ENCODE measurements around the gene SLBP.

SLBP gene

GRCh38 chr4:1746919-1747602, 34.9 kb upstream of the SLBP start:
- Histone ChIP-seq H3K36me3 (ENCODE audit: low read length) (no peaks in the 10 kb centered on the region), H3K4me2 (ENCODE audit: low read depth, low read length, poor library complexity, severe bottlenecking) (no peak overlapping the region), H3K27me3 (ENCODE audit: low read length) (no peaks in the 10 kb centered on the region), H4K20me1 (ENCODE audit: low read depth, low read length) (no peaks in the 10 kb centered on the region), H3K27ac (ENCODE audit: low read depth, low read length) (no peak overlapping the region), H3K9me2 (replicated peaks; ENCODE audit: insufficient read depth, low read length) (no peaks in the 10 kb centered on the region), H3F3A (ENCODE audit: insufficient read depth) (peaks cover 12% of the 10 kb centered on the region), H3K9me3 (ENCODE audit: insufficient read depth, low read length) (no peaks in the 10 kb centered on the region), H3K79me2 (ENCODE audit: insufficient read depth, low read length) (no peaks in the 10 kb centered on the region), H3K9ac (ENCODE audit: low read length) (no peak overlapping the region), H3K4me3 (ENCODE audit: insufficient read depth, low read length, poor library complexity, severe bottlenecking) (no peak overlapping the region), H2AFZ (ENCODE audit: low read depth, low read length, severe bottlenecking) (no peak overlapping the region)
- TF ChIP-seq, protein P1, sequence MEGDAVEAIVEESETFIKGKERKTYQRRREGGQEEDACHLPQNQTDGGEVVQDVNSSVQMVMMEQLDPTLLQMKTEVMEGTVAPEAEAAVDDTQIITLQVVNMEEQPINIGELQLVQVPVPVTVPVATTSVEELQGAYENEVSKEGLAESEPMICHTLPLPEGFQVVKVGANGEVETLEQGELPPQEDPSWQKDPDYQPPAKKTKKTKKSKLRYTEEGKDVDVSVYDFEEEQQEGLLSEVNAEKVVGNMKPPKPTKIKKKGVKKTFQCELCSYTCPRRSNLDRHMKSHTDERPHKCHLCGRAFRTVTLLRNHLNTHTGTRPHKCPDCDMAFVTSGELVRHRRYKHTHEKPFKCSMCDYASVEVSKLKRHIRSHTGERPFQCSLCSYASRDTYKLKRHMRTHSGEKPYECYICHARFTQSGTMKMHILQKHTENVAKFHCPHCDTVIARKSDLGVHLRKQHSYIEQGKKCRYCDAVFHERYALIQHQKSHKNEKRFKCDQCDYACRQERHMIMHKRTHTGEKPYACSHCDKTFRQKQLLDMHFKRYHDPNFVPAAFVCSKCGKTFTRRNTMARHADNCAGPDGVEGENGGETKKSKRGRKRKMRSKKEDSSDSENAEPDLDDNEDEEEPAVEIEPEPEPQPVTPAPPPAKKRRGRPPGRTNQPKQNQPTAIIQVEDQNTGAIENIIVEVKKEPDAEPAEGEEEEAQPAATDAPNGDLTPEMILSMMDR (IDR thresholded peaks at IDR 0.05; ENCODE audit: insufficient read depth, low read length, poor library complexity, severe bottlenecking) = no peak
- no peak for TF ChIP-seq EZH2phosphoT487 (conservative IDR thresholded peaks at IDR 0.05; ENCODE audit: low read length)

- Histone ChIP-seq H3K4me2 (ENCODE audit: low read depth, low read length, poor library complexity, severe bottlenecking) (no peak overlapping the region), H3K79me2 (ENCODE audit: insufficient read depth, low read length) (no peaks in the 10 kb centered on the region), H4K20me1 (ENCODE audit: low read depth, low read length) (no peaks in the 10 kb centered on the region), H3K36me3 (ENCODE audit: low read length) (no peaks in the 10 kb centered on the region), H3K9me2 (replicated peaks; ENCODE audit: insufficient read depth, low read length) (no peaks in the 10 kb centered on the region), H3K27me3 (ENCODE audit: low read length) (no peaks in the 10 kb centered on the region), H3K9ac (ENCODE audit: low read length) (no peak overlapping the region), H3F3A (ENCODE audit: insufficient read depth) (peaks cover 13% of the 10 kb centered on the region), H2AFZ (ENCODE audit: low read depth, low read length, severe bottlenecking) (no peak overlapping the region), H3K4me3 (ENCODE audit: insufficient read depth, low read length, poor library complexity, severe bottlenecking) (no peak overlapping the region), H3K9me3 (ENCODE audit: insufficient read depth, low read length) (no peaks in the 10 kb centered on the region), H3K27ac (ENCODE audit: low read depth, low read length) (no peak overlapping the region)
- TF ChIP-seq EZH2phosphoT487 (conservative IDR thresholded peaks at IDR 0.05; ENCODE audit: low read length) = no peak
- TF ChIP-seq, protein P1 (IDR thresholded peaks at IDR 0.05; ENCODE audit: insufficient read depth, low read length, poor library complexity, severe bottlenecking) = peak; percentile 92
Observed at GRCh38 chr4:1746265-1746691, 34.2 kb upstream of the SLBP start.

GRCh38 chr4:1745697-1746096, 33.6 kb upstream of the SLBP start:
- Histone ChIP-seq H2AFZ (ENCODE audit: low read depth, low read length, severe bottlenecking) (no peak overlapping the region), H3K27ac (ENCODE audit: low read depth, low read length) (no peak overlapping the region), H3K9ac (ENCODE audit: low read length) (no peak overlapping the region), H3F3A (ENCODE audit: insufficient read depth) (peaks cover 13% of the 10 kb centered on the region), H4K20me1 (ENCODE audit: low read depth, low read length) (no peaks in the 10 kb centered on the region), H3K4me3 (ENCODE audit: insufficient read depth, low read length, poor library complexity, severe bottlenecking) (no peak overlapping the region), H3K27me3 (ENCODE audit: low read length) (no peaks in the 10 kb centered on the region), H3K4me2 (ENCODE audit: low read depth, low read length, poor library complexity, severe bottlenecking) (no peak overlapping the region), H3K9me2 (replicated peaks; ENCODE audit: insufficient read depth, low read length) (no peaks in the 10 kb centered on the region), H3K79me2 (ENCODE audit: insufficient read depth, low read length) (no peaks in the 10 kb centered on the region), H3K36me3 (ENCODE audit: low read length) (0 out of 2 replicates have a peak, but pooled peaks cover 3% of the 10 kb centered on the region), H3K9me3 (ENCODE audit: insufficient read depth, low read length) (no peaks in the 10 kb centered on the region)
- TF ChIP-seq, protein P1 (IDR thresholded peaks at IDR 0.05; ENCODE audit: insufficient read depth, low read length, poor library complexity, severe bottlenecking) = no peak
- no peak for TF ChIP-seq EZH2phosphoT487 (conservative IDR thresholded peaks at IDR 0.05; ENCODE audit: low read length)
